KMS-11 (cell line): ENCODE results near the gene KCND3.

Experiments used
- H2AFZ ChIP-seq: fragments of 200-600 bp; sonication (generic); 2 replicates; pipeline ENCODE4 v1.6.1; 2016; ENCODE audit warnings: antibody characterized with exemption, mixed run types, low read depth
- H3K27ac ChIP-seq: fragments of 200-600 bp; sonication (generic); 2 replicates; pipeline ENCODE4 v1.6.1; 2016; ENCODE audit warnings: mild to moderate bottlenecking, mixed run types
- H3K27me3 ChIP-seq: fragments of 200-600 bp; sonication (generic); 2 replicates; pipeline ENCODE4 v1.6.1; 2017; ENCODE audit warnings: mild to moderate bottlenecking, low read depth, mixed run types, moderate library complexity; ENCODE audit not compliant: insufficient read depth
- H3K36me3 ChIP-seq: fragments of 200-600 bp; sonication (generic); 2 replicates; pipeline ENCODE4 v1.6.1; 2017; ENCODE audit warnings: mild to moderate bottlenecking, mixed run types; ENCODE audit not compliant: insufficient read depth
- H3K4me1 ChIP-seq: fragments of 200-600 bp; sonication (generic); 2 replicates; pipeline ENCODE4 v1.6.1; 2016; ENCODE audit warnings: mild to moderate bottlenecking, low read depth, mixed run types; ENCODE audit not compliant: poor library complexity, severe bottlenecking
- H3K4me2 ChIP-seq: fragments of 200-600 bp; sonication (generic); 2 replicates; pipeline ENCODE4 v1.7.0; 2016; ENCODE audit warnings: mild to moderate bottlenecking, mixed run types
- H3K4me3 ChIP-seq: fragments of 200-600 bp; sonication (generic); IDR thresholded peaks from 2 replicates; pipeline ENCODE4 v1.6.1; 2017; ENCODE audit warnings: low read depth, low read length, mixed read lengths; ENCODE audit not compliant: insufficient read depth
- H3K79me2 ChIP-seq: fragments of 200-600 bp; sonication (generic); 2 replicates; pipeline ENCODE4 v1.6.1; 2016; ENCODE audit warnings: low read depth, mixed run types; ENCODE audit not compliant: insufficient read depth
- H3K9ac ChIP-seq: fragments of 200-600 bp; sonication (generic); 2 replicates; pipeline ENCODE4 v1.6.1; 2016; ENCODE audit warnings: mild to moderate bottlenecking, mixed run types
- H4K20me1 ChIP-seq: fragments of 200-600 bp; sonication (generic); 2 replicates; pipeline ENCODE4 v1.6.1; 2016; ENCODE audit warnings: mild to moderate bottlenecking, mixed run types; ENCODE audit not compliant: insufficient read depth
- TF ChIP-seq, protein P1 (sequence below): fragments of 200-600 bp; sonication (generic); conservative IDR thresholded peaks from 2 replicates; pipeline ENCODE4 v1.6.1; 2017; ENCODE audit warnings: low read depth, mild to moderate bottlenecking, antibody characterized with exemption, low read length, moderate library complexity, mixed read lengths

Gene KCND3

GRCh38 chr1:111729271-111729921 is 260.1 kb downstream of the KCND3 start:
- Histone ChIP-seq H4K20me1 (no peaks in the 10 kb centered on the region), H3K4me1 (no peaks in the 10 kb centered on the region), H3K79me2 (no peaks in the 10 kb centered on the region), H3K4me3 (no peak overlapping the region), H3K27ac (no peak overlapping the region), H3K9ac (no peak overlapping the region), H3K27me3 (no peaks in the 10 kb centered on the region), H3K4me2 (no peak overlapping the region), H2AFZ (no peak overlapping the region), H3K36me3 (no peaks in the 10 kb centered on the region)
- TF ChIP-seq, protein P1, sequence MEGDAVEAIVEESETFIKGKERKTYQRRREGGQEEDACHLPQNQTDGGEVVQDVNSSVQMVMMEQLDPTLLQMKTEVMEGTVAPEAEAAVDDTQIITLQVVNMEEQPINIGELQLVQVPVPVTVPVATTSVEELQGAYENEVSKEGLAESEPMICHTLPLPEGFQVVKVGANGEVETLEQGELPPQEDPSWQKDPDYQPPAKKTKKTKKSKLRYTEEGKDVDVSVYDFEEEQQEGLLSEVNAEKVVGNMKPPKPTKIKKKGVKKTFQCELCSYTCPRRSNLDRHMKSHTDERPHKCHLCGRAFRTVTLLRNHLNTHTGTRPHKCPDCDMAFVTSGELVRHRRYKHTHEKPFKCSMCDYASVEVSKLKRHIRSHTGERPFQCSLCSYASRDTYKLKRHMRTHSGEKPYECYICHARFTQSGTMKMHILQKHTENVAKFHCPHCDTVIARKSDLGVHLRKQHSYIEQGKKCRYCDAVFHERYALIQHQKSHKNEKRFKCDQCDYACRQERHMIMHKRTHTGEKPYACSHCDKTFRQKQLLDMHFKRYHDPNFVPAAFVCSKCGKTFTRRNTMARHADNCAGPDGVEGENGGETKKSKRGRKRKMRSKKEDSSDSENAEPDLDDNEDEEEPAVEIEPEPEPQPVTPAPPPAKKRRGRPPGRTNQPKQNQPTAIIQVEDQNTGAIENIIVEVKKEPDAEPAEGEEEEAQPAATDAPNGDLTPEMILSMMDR, result no peak

GRCh38 chr1:111727056-111727455 is 262.4 kb downstream of the KCND3 start:
- H3K4me3 ChIP-seq, result no peak overlapping the region
- H3K4me2 ChIP-seq, result no peak overlapping the region
- no peaks in the 10 kb centered on the region for H3K27me3 ChIP-seq
- no peak overlapping the region for H3K9ac ChIP-seq
- no peaks in the 10 kb centered on the region for H3K36me3 ChIP-seq
- no peaks in the 10 kb centered on the region for H4K20me1 ChIP-seq
- no peak overlapping the region for H2AFZ ChIP-seq
- TF ChIP-seq, protein P1, result no peak
- no peaks in the 10 kb centered on the region for H3K79me2 ChIP-seq
- H3K4me1 ChIP-seq, result no peaks in the 10 kb centered on the region
- no peak overlapping the region for H3K27ac ChIP-seq

GRCh38 chr1:111725192-111725591 is 264.3 kb downstream of the KCND3 start:
- Histone ChIP-seq H3K4me1 (no peaks in the 10 kb centered on the region), H3K27ac (no peak overlapping the region), H3K79me2 (no peaks in the 10 kb centered on the region), H2AFZ (no peak overlapping the region), H3K27me3 (no peaks in the 10 kb centered on the region), H3K4me3 (no peak overlapping the region), H3K9ac (no peak overlapping the region), H4K20me1 (no peaks in the 10 kb centered on the region), H3K36me3 (no peaks in the 10 kb centered on the region), H3K4me2 (no peak overlapping the region)
- TF ChIP-seq, protein P1, result no peak

- Histone ChIP-seq H3K36me3 (no peaks in the 10 kb centered on the region), H2AFZ (no peak overlapping the region), H3K4me1 (no peaks in the 10 kb centered on the region), H3K27ac (no peak overlapping the region), H3K4me2 (no peak overlapping the region), H3K4me3 (no peak overlapping the region), H4K20me1 (no peaks in the 10 kb centered on the region), H3K79me2 (no peaks in the 10 kb centered on the region), H3K27me3 (no peaks in the 10 kb centered on the region), H3K9ac (no peak overlapping the region)
- TF ChIP-seq, protein P1, result no peak
Observed at GRCh38 chr1:111723871-111724270, 265.6 kb downstream of the KCND3 start.
